Measurements from ENCODE around the gene RAB4B. TPM values are rescaled to one million over a fixed set of nuclear protein-coding genes. Genes with fewer than 3 reads are reported as not detected.
"Not testable (repeated sequence)": the region's sequence is repeated elsewhere in the genome, so short reads cannot be mapped to it uniquely, and the experiment has no call there.

RAB4B gene
- total RNA-seq, 1 donor from 2014 or later, result 2.1 TPM

- no peak overlapping the region for H3K4me3 ChIP-seq (ENCODE audit: low read length in 3 of 3)
- no peak overlapping the region for H3K27ac ChIP-seq (ENCODE audit: low read depth, low read length)
- peaks cover 64 to 74% (median 71%) of the 10 kb centered on the region in 3 donors for H3K36me3 ChIP-seq (ENCODE audit: control insufficient read depth in 3 of 3, insufficient read depth in 3 of 3, low read length in 3 of 3)
- no peaks in the 10 kb centered on the region for H3K27me3 ChIP-seq (ENCODE audit: control insufficient read depth in 3 of 3, insufficient read depth in 3 of 3, low read length in 3 of 3)
- no peaks in the 10 kb centered on the region for H3K4me1 ChIP-seq (ENCODE audit: control insufficient read depth in 3 of 3, insufficient read depth in 3 of 3, low read length in 3 of 3)
- H3K9me3 ChIP-seq (ENCODE audit: control insufficient read depth in 3 of 3, low read length in 3 of 3), result no peaks in the 10 kb centered on the region
- no peak overlapping the region for H3K9ac ChIP-seq (ENCODE audit: low read depth in 1 of 3, low read length in 3 of 3)
Observed at GRCh38 chr19:40762754-40763470, 15.1 kb upstream of the RAB4B start.

GRCh38 chr19:40763526-40763925 is 14.5 kb upstream of the RAB4B start:
- Histone ChIP-seq H3K4me1 (ENCODE audit: control insufficient read depth in 3 of 3, insufficient read depth in 3 of 3, low read length in 3 of 3) (no peaks in the 10 kb centered on the region), H3K36me3 (ENCODE audit: control insufficient read depth in 3 of 3, insufficient read depth in 3 of 3, low read length in 3 of 3) (peaks cover 61 to 69% (median 65%) of the 10 kb centered on the region in 3 donors), H3K9me3 (ENCODE audit: control insufficient read depth in 3 of 3, low read length in 3 of 3) (no peaks in the 10 kb centered on the region), H3K27me3 (ENCODE audit: control insufficient read depth in 3 of 3, insufficient read depth in 3 of 3, low read length in 3 of 3) (no peaks in the 10 kb centered on the region), H3K27ac (ENCODE audit: low read depth, low read length) (no peak overlapping the region), H3K9ac (ENCODE audit: low read depth in 1 of 3, low read length in 3 of 3) (peak overlapping the region in 1 of 3 donors; percentile 8), H3K4me3 (ENCODE audit: low read length in 3 of 3) (no peak overlapping the region)

- Histone ChIP-seq H3K36me3 (ENCODE audit: control insufficient read depth in 3 of 3, insufficient read depth in 3 of 3, low read length in 3 of 3) (peaks cover 59 to 67% (median 64%) of the 10 kb centered on the region in 3 donors), H3K9ac (ENCODE audit: low read depth in 1 of 3, low read length in 3 of 3) (no peak overlapping the region)
Observed at GRCh38 chr19:40763963-40764362, 14.1 kb upstream of the RAB4B start.

GRCh38 chr19:40766385-40766784 is 11.7 kb upstream of the RAB4B start:
- not testable (repeated sequence) for H3K9ac ChIP-seq (ENCODE audit: low read depth in 1 of 3, low read length in 3 of 3); H3K27me3 ChIP-seq (ENCODE audit: control insufficient read depth in 3 of 3, insufficient read depth in 3 of 3, low read length in 3 of 3); H3K27ac ChIP-seq (ENCODE audit: low read depth, low read length); H3K4me3 ChIP-seq (ENCODE audit: low read length in 3 of 3); H3K4me1 ChIP-seq (ENCODE audit: control insufficient read depth in 3 of 3, insufficient read depth in 3 of 3, low read length in 3 of 3); H3K9me3 ChIP-seq (ENCODE audit: control insufficient read depth in 3 of 3, low read length in 3 of 3)
- peaks cover 41 to 46% (median 44%) of the 10 kb centered on the region in 3 donors for H3K36me3 ChIP-seq (ENCODE audit: control insufficient read depth in 3 of 3, insufficient read depth in 3 of 3, low read length in 3 of 3)

More at GRCh38 chr19:40763963-40764362, 14.1 kb upstream of the RAB4B start:
- Histone ChIP-seq H3K9me3 (ENCODE audit: control insufficient read depth in 3 of 3, low read length in 3 of 3) (no peaks in the 10 kb centered on the region), H3K27me3 (ENCODE audit: control insufficient read depth in 3 of 3, insufficient read depth in 3 of 3, low read length in 3 of 3) (no peaks in the 10 kb centered on the region), H3K27ac (ENCODE audit: low read depth, low read length) (no peak overlapping the region), H3K4me1 (ENCODE audit: control insufficient read depth in 3 of 3, insufficient read depth in 3 of 3, low read length in 3 of 3) (no peaks in the 10 kb centered on the region), H3K4me3 (ENCODE audit: low read length in 3 of 3) (no peak overlapping the region)

GRCh38 chr19:40768869-40769268 is 9.2 kb upstream of the RAB4B start:
- H3K36me3 ChIP-seq (ENCODE audit: control insufficient read depth in 3 of 3, insufficient read depth in 3 of 3, low read length in 3 of 3), result peaks cover 21 to 23% (median 21%) of the 10 kb centered on the region in 3 donors
- no peak overlapping the region for H3K9ac ChIP-seq (ENCODE audit: low read depth in 1 of 3, low read length in 3 of 3)
- no peaks in the 10 kb centered on the region for H3K27me3 ChIP-seq (ENCODE audit: control insufficient read depth in 3 of 3, insufficient read depth in 3 of 3, low read length in 3 of 3)
- no peak overlapping the region for H3K4me3 ChIP-seq (ENCODE audit: low read length in 3 of 3)
- no peaks in the 10 kb centered on the region for H3K4me1 ChIP-seq (ENCODE audit: control insufficient read depth in 3 of 3, insufficient read depth in 3 of 3, low read length in 3 of 3)
- no peaks in the 10 kb centered on the region for H3K9me3 ChIP-seq (ENCODE audit: control insufficient read depth in 3 of 3, low read length in 3 of 3)
- no peak overlapping the region for H3K27ac ChIP-seq (ENCODE audit: low read depth, low read length)

GRCh38 chr19:40771101-40771862 is 6.8 kb upstream of the RAB4B start:
- not testable (repeated sequence) for H3K27ac ChIP-seq (ENCODE audit: low read depth, low read length); H3K27me3 ChIP-seq (ENCODE audit: control insufficient read depth in 3 of 3, insufficient read depth in 3 of 3, low read length in 3 of 3); H3K9ac ChIP-seq (ENCODE audit: low read depth in 1 of 3, low read length in 3 of 3); H3K4me1 ChIP-seq (ENCODE audit: control insufficient read depth in 3 of 3, insufficient read depth in 3 of 3, low read length in 3 of 3); H3K36me3 ChIP-seq (ENCODE audit: control insufficient read depth in 3 of 3, insufficient read depth in 3 of 3, low read length in 3 of 3); H3K9me3 ChIP-seq (ENCODE audit: control insufficient read depth in 3 of 3, low read length in 3 of 3); H3K4me3 ChIP-seq (ENCODE audit: low read length in 3 of 3)

- Histone ChIP-seq H3K27me3 (ENCODE audit: control insufficient read depth in 3 of 3, insufficient read depth in 3 of 3, low read length in 3 of 3) (no peaks in the 10 kb centered on the region), H3K9me3 (ENCODE audit: control insufficient read depth in 3 of 3, low read length in 3 of 3) (no peaks in the 10 kb centered on the region), H3K36me3 (ENCODE audit: control insufficient read depth in 3 of 3, insufficient read depth in 3 of 3, low read length in 3 of 3) (no peaks in the 10 kb centered on the region), H3K4me3 (ENCODE audit: low read length in 3 of 3) (no peak within 1 kb of the TSS), H3K27ac (ENCODE audit: low read depth, low read length) (no peak within 1 kb of the TSS), H3K4me1 (ENCODE audit: control insufficient read depth in 3 of 3, insufficient read depth in 3 of 3, low read length in 3 of 3) (peaks cover 12 to 16% (median 14%) of the 10 kb centered on the region in 3 donors), H3K9ac (ENCODE audit: low read depth in 1 of 3, low read length in 3 of 3) (no peak within 1 kb of the TSS)
Observed at GRCh38 chr19:40774916-40775631, 3.0 kb upstream of the RAB4B start, which contains the start of gene MIA. TSS of gene MIA (plus strand) at chr19:40775521. CDS start at chr19:40775543, 22 bp downstream.

GRCh38 chr19:40775632-40776022 is 2.4 kb upstream of the RAB4B start:
- Histone ChIP-seq H3K27me3 (ENCODE audit: control insufficient read depth in 3 of 3, insufficient read depth in 3 of 3, low read length in 3 of 3) (no peaks in the 10 kb centered on the region), H3K27ac (ENCODE audit: low read depth, low read length) (no peak overlapping the region), H3K4me1 (ENCODE audit: control insufficient read depth in 3 of 3, insufficient read depth in 3 of 3, low read length in 3 of 3) (peaks cover 12 to 16% (median 14%) of the 10 kb centered on the region in 3 donors), H3K9me3 (ENCODE audit: control insufficient read depth in 3 of 3, low read length in 3 of 3) (no peaks in the 10 kb centered on the region), H3K36me3 (ENCODE audit: control insufficient read depth in 3 of 3, insufficient read depth in 3 of 3, low read length in 3 of 3) (no peaks in the 10 kb centered on the region), H3K9ac (ENCODE audit: low read depth in 1 of 3, low read length in 3 of 3) (no peak overlapping the region), H3K4me3 (ENCODE audit: low read length in 3 of 3) (no peak overlapping the region)

GRCh38 chr19:40776364-40776763 is 1.7 kb upstream of the RAB4B start:
- H3K36me3 ChIP-seq (ENCODE audit: control insufficient read depth in 3 of 3, insufficient read depth in 3 of 3, low read length in 3 of 3), result no peaks in the 10 kb centered on the region
- no peak overlapping the region for H3K27ac ChIP-seq (ENCODE audit: low read depth, low read length)

More at GRCh38 chr19:40776364-40776763, 1.7 kb upstream of the RAB4B start:
- Histone ChIP-seq H3K9me3 (ENCODE audit: control insufficient read depth in 3 of 3, low read length in 3 of 3) (no peaks in the 10 kb centered on the region), H3K4me3 (ENCODE audit: low read length in 3 of 3) (no peak overlapping the region), H3K27me3 (ENCODE audit: control insufficient read depth in 3 of 3, insufficient read depth in 3 of 3, low read length in 3 of 3) (no peaks in the 10 kb centered on the region), H3K4me1 (ENCODE audit: control insufficient read depth in 3 of 3, insufficient read depth in 3 of 3, low read length in 3 of 3) (peaks cover 12 to 16% (median 14%) of the 10 kb centered on the region in 3 donors), H3K9ac (ENCODE audit: low read depth in 1 of 3, low read length in 3 of 3) (no peak overlapping the region)

All from skeletal muscle tissue (tissue), 4 donors.